Endothelial cell of umbilical vein (primary cell): ENCODE data around the gene KIRREL2. TPM values are rescaled to one million over a fixed set of nuclear protein-coding genes. Genes with fewer than 3 reads are reported as not detected.

ENCODE experiments used
- BruUV-seq: library from RNA; stranded (reverse); fragments of 400-500 nt; replicated peaks from 2 replicates; lab custom pipeline; 2021; lab: Mats Ljungman, UMichigan
- CTCF ChIA-PET: fragments of 300-600, 350-600 bp; sonication (Branson Sonifier 250); formaldehyde crosslinking; loops from one replicate; lab custom pipeline; 2021; ENCODE audit warnings: antibody characterized with exemption, inconsistent platforms; lab: Charles Lee
- POLR2A ChIA-PET: fragments of 300-600, 350-600 bp; sonication (Branson Sonifier 250); formaldehyde crosslinking; loops from one replicate; lab custom pipeline; 2021; ENCODE audit warnings: antibody characterized with exemption, inconsistent platforms; lab: Charles Lee
- DNase-seq: peaks from one replicate; pipeline ENCODE4 v3.0.0-alpha.2; 2011; ENCODE audit warnings: low read depth, low spot score
- FAIRE-seq: peaks from 2 replicates; lab custom pipeline; 2011; peaks lifted over from hg19 to GRCh38; lab: Jason Lieb, UNC
- H2AFZ ChIP-seq: 2 replicates; pipeline ENCODE4 v1.6.0; 2012; ENCODE audit warnings: low read depth, low read length, control low read depth, inconsistent platforms
- H3K27ac ChIP-seq: 2 replicates; pipeline ENCODE4 v1.5.1; 2011; ENCODE audit warnings: low read depth, mild to moderate bottlenecking, control low read depth, low read length, moderate library complexity; ENCODE audit not compliant: insufficient read depth
- H3K27me3 ChIP-seq, 2 experiments: 2 replicates each; pipeline versions ENCODE4 v1.6.0 to v1.6.1; 2011; ENCODE audit warnings: low read length in 2 of 2, mixed read lengths in 1 of 2; ENCODE audit not compliant: control insufficient read depth in 2 of 2, insufficient read depth in 2 of 2
- H3K36me3 ChIP-seq, 2 experiments: 2 replicates in 1 of 2; 3 replicates in 1 of 2; pipeline ENCODE4 v1.5.1; 2011; ENCODE audit warnings: low read length in 2 of 2, mild to moderate bottlenecking in 1 of 2, moderate library complexity in 1 of 2; ENCODE audit not compliant: control insufficient read depth in 2 of 2, insufficient read depth in 2 of 2; ENCODE audit errors: extremely low read depth in 1 of 2
- H3K4me1 ChIP-seq: 3 replicates; pipeline ENCODE4 v1.5.1; 2011; ENCODE audit warnings: mild to moderate bottlenecking, low read length; ENCODE audit not compliant: control insufficient read depth, insufficient read depth; ENCODE audit errors: extremely low read depth
- H3K4me2 ChIP-seq: 2 replicates; pipeline ENCODE4 v1.6.1; 2011; ENCODE audit warnings: low read length, control low read depth, mixed read lengths; ENCODE audit not compliant: insufficient read depth
- H3K4me3 ChIP-seq, 3 experiments: fragments of 200-600 bp in 1 of 3; sonication (generic), shearing (Covaris generic) in 1 of 3; replicated peaks in 1 of 3; 2 replicates each; pipeline ENCODE4 v1.5.1; 2011 to 2016; ENCODE audit warnings: control low read depth in 3 of 3, low read length in 3 of 3, mild to moderate bottlenecking in 2 of 3, inconsistent platforms in 1 of 3, low read depth in 1 of 3, moderate library complexity in 1 of 3; ENCODE audit not compliant: insufficient read depth in 1 of 3
- H3K79me2 ChIP-seq: 2 replicates; pipeline ENCODE4 v1.6.0; 2012; ENCODE audit warnings: low read length, inconsistent platforms; ENCODE audit not compliant: control insufficient read depth, insufficient read depth
- H3K9ac ChIP-seq: replicated peaks from 2 replicates; pipeline ENCODE3; 2011; ENCODE audit warnings: low read length, control low read depth; ENCODE audit not compliant: insufficient read depth; ENCODE audit errors: extremely low read depth
- H3K9me1 ChIP-seq: replicated peaks from 3 replicates; pipeline ENCODE4 v1.6.0; 2011; ENCODE audit warnings: mild to moderate bottlenecking, low read length; ENCODE audit not compliant: control insufficient read depth, insufficient read depth; ENCODE audit errors: extremely low read depth
- H3K9me3 ChIP-seq: replicated peaks from 2 replicates; pipeline ENCODE4 v1.5.1; 2012; ENCODE audit warnings: low read length, inconsistent platforms; ENCODE audit not compliant: control insufficient read depth, insufficient read depth
- H4K20me1 ChIP-seq: replicated peaks from 2 replicates; pipeline ENCODE3; 2011; ENCODE audit warnings: mild to moderate bottlenecking, low read length; ENCODE audit not compliant: control insufficient read depth, insufficient read depth; ENCODE audit errors: extremely low read depth
- CTCF ChIP-seq, 2 donors: IDR thresholded peaks; 1 replicate in 1 of 2; 2 replicates in 1 of 2; pipeline ENCODE4 v1.5.1; 2011; ENCODE audit warnings: low read length in 2 of 2, mild to moderate bottlenecking in 2 of 2, moderate library complexity in 2 of 2, control low read depth in 1 of 2, inconsistent platforms in 1 of 2, low read depth in 1 of 2; ENCODE audit not compliant: insufficient read depth in 1 of 2; ENCODE audit errors: extremely low read depth in 1 of 2
- EZH2 ChIP-seq: IDR thresholded peaks from 2 replicates; pipeline ENCODE4 v1.6.1; 2012; ENCODE audit warnings: borderline replicate concordance, low read depth, mild to moderate bottlenecking, moderate library complexity, low read length, inconsistent platforms; ENCODE audit not compliant: severe bottlenecking
- FOS ChIP-seq: IDR thresholded peaks from 2 replicates; pipeline ENCODE4 v1.6.1; 2011; ENCODE audit warnings: mild to moderate bottlenecking, low read length, moderate library complexity, borderline replicate concordance; ENCODE audit not compliant: insufficient read depth
- GATA2 ChIP-seq: IDR thresholded peaks from 2 replicates; pipeline ENCODE4 v1.7.0; 2011; ENCODE audit warnings: low read depth, mild to moderate bottlenecking, moderate library complexity, mixed read lengths, low read length; ENCODE audit not compliant: insufficient read length, insufficient read depth
- JUN ChIP-seq: IDR thresholded peaks from 2 replicates; pipeline ENCODE4 v1.6.1; 2011; ENCODE audit warnings: borderline replicate concordance, low read depth; ENCODE audit not compliant: insufficient read length, insufficient read depth
- MAX ChIP-seq: IDR thresholded peaks from 2 replicates; pipeline ENCODE4 v1.6.1; 2011; ENCODE audit not compliant: insufficient read depth, insufficient read length
- MYC ChIP-seq: IDR thresholded peaks from one replicate; pipeline ENCODE4 v1.6.1; 2011; ENCODE audit warnings: mild to moderate bottlenecking, low read depth, low read length
- POLR2AphosphoS5 ChIP-seq: IDR thresholded peaks from 2 replicates; pipeline ENCODE4 v1.6.1; 2012; ENCODE audit warnings: low read depth, mild to moderate bottlenecking, control low read depth, low read length, moderate library complexity; ENCODE audit not compliant: insufficient read depth
- dilution Hi-C: fragments of 300-500 bp; cut with MboI; formaldehyde crosslinking; loops from one replicate; pipeline ENCODE4 v1.15.0; 2019; ENCODE audit warnings: low sequenced_read_pairs; ENCODE audit not compliant: extremely low pct_ligation_motif_present
- intact Hi-C: fragments of 100-400 bp; cut with micrococcal nuclease; formaldehyde crosslinking; loops from one replicate; pipeline ENCODE4 v1.10.0; 2022
- polyA plus RNA-seq, 4 experiments: library from polyadenylated mRNA; depleted of rRNA in 3 of 4; stranded (reverse) in 3 of 4; unstranded in 1 of 4; fragments of >200 nt; gene quantifications; 2 replicates each; pipeline versions ENCODE4 v1.2.1 to v1.2.3, GENCODE V29; 2011 to 2012; ENCODE audit warnings: missing spikeins in 1 of 4
- total RNA-seq: library from RNA; stranded (reverse); gene quantifications from 2 replicates; pipeline ENCODE4 v1.2.3, GENCODE V29; 2021

The KIRREL2 gene
- total and polyA plus RNA-seq, 2 donors (not counting 3 experiments of a cell fraction or from before 2014, with no cell fraction given), result not detected

GRCh38 chr19:35853038-35853756 is 3.5 kb upstream of the KIRREL2 start:
- ChIA-PET POLR2A (no interaction called here), CTCF (no interaction called here)
- H3K9me1 ChIP-seq, result no peaks in the 10 kb centered on the region
- no peak for TF ChIP-seq FOS
- TF ChIP-seq JUN, result no peak
- no peak for TF ChIP-seq MYC
- TF ChIP-seq MAX, result no peak
- no peak for FAIRE-seq
- H3K9me3 ChIP-seq, result no peaks in the 10 kb centered on the region
- H3K36me3 ChIP-seq, result no peaks in the 10 kb centered on the region
- no peak for DNase-seq
- no peak overlapping the region for H2AFZ ChIP-seq
- no peaks in the 10 kb centered on the region for H4K20me1 ChIP-seq
- no peaks in the 10 kb centered on the region for H3K79me2 ChIP-seq
- H3K9ac ChIP-seq, result no peak overlapping the region
- H3K27ac ChIP-seq, result no peak overlapping the region
- no peaks in the 10 kb centered on the region for H3K4me1 ChIP-seq
- no TSS peak for BruUV-seq
- no peak overlapping the region for H3K4me2 ChIP-seq
- H3K4me3 ChIP-seq, result no peak overlapping the region
- intact Hi-C loops, result no loop called here
- dilution Hi-C loops, result no loop called here
- peaks cover 10 to 28% of the 10 kb centered on the region in 2 experiments for H3K27me3 ChIP-seq

GRCh38 chr19:35858311-35858710 is 1.6 kb downstream of the KIRREL2 start:
- dilution Hi-C loops (no loop called here), intact Hi-C loops (no loop called here)
- ChIA-PET CTCF (no interaction called here), POLR2A (no interaction called here)
- Histone ChIP-seq H3K4me3 (no peak overlapping the region), H3K27me3 (peaks cover 37 to 58% of the 10 kb centered on the region in 2 experiments), H3K27ac (no peak overlapping the region), H3K9me1 (no peaks in the 10 kb centered on the region), H3K4me2 (no peak overlapping the region), H3K9ac (no peak overlapping the region), H3K4me1 (no peaks in the 10 kb centered on the region), H3K79me2 (no peaks in the 10 kb centered on the region), H3K36me3 (no peaks in the 10 kb centered on the region), H3K9me3 (no peaks in the 10 kb centered on the region), H4K20me1 (no peaks in the 10 kb centered on the region), H2AFZ (no peak overlapping the region)
- DNase-seq, result no peak
- no TSS peak for BruUV-seq
- TF ChIP-seq MAX (no peak), MYC (no peak), GATA2 (no peak), EZH2 (no peak), POLR2AphosphoS5 (no peak), CTCF (IDR thresholded peaks at IDR 0.05; ENCODE audit: extremely low read depth in 1 of 2, insufficient read depth in 1 of 2, low read depth in 1 of 2, low read length in 2 of 2) (no peak), FOS (no peak)
- FAIRE-seq, result no peak
